Measurements from ENCODE around the gene KRTAP24-1.

Gene KRTAP24-1

GRCh38 chr21:30234643-30235042, 48.1 kb downstream of the KRTAP24-1 start:
- DNase-seq (ENCODE audit: low read depth), result no peak

GRCh38 chr21:30234050-30234449, 48.7 kb downstream of the KRTAP24-1 start:
- DNase-seq (ENCODE audit: low read depth), result no peak

GRCh38 chr21:30233228-30234020, 49.3 kb downstream of the KRTAP24-1 start:
- DNase-seq (ENCODE audit: low read depth), result no peak

- no peak for DNase-seq (ENCODE audit: low read depth)
These were observed 50.7 kb downstream of the KRTAP24-1 start for GRCh38 chr21:30232011-30232410.

Data from EH (cell line).